H1 (cell line): ENCODE data around the gene HIGD2A. TPM values are rescaled to one million over a fixed set of nuclear protein-coding genes. Genes with fewer than 3 reads are reported as not detected.

Experiments used
- BRCA1 ChIP-seq: IDR thresholded peaks from 2 replicates; pipeline ENCODE4 v1.6.1; 2012; ENCODE audit warnings: low read depth, low read length, improper control_type of control experiment
- E2F6 ChIP-seq: IDR thresholded peaks from 2 replicates; pipeline ENCODE4 v1.6.1; 2012; ENCODE audit warnings: inconsistent platforms
- RXRA ChIP-seq: IDR thresholded peaks from 2 replicates; pipeline ENCODE4 v1.6.1; 2011; ENCODE audit warnings: low read depth, mild to moderate bottlenecking, low read length, moderate library complexity; ENCODE audit not compliant: insufficient read depth
- SAP30 ChIP-seq: fragments of 300-600 bp; sonication (generic); IDR thresholded peaks from 2 replicates; pipeline ENCODE4 v1.7.1; 2012; ENCODE audit warnings: low read length, moderate library complexity, mild to moderate bottlenecking, inconsistent platforms; ENCODE audit not compliant: insufficient read depth, insufficient replicate concordance
- SIRT6 ChIP-seq: IDR thresholded peaks from one replicate; pipeline ENCODE4 v1.7.1; 2012; ENCODE audit warnings: low read length, inconsistent platforms
- SIX5 ChIP-seq: IDR thresholded peaks from 2 replicates; pipeline ENCODE4 v1.6.1; 2011; ENCODE audit warnings: mild to moderate bottlenecking, low read depth, low read length
- polyA plus RNA-seq, 7 experiments: library from polyadenylated mRNA; depleted of rRNA in 3 of 7; stranded (reverse) in 5 of 7; unstranded in 2 of 7; fragments of >200 nt in 5 of 7; fragments of 200-250 nt in 2 of 7; gene quantifications; 1 replicate in 5 of 7; 2 replicates in 1 of 7; 4 replicates in 1 of 7; pipeline versions ENCODE4 v1.2.1 to v1.2.3, GENCODE V29; 2011 to 2013; ENCODE audit warnings: missing spikeins in 2 of 7, mixed read lengths in 2 of 7
- total RNA-seq: library from RNA; stranded (reverse); fragmentation: NEBNext Ultra II Directional; extraction: Animal tissue kit (Norgen Biotek cat#: 25700); gene quantifications from 2 replicates; pipeline ENCODE4 v1.2.1, GENCODE V29; 2021

The HIGD2A gene
- total and polyA plus RNA-seq, 2 of the 8 experiments (the other 6 are each of a cell fraction or from before 2014, with no cell fraction given): 95.5 to 264 TPM

- TF ChIP-seq SAP30: no peak
- no peak for TF ChIP-seq RXRA
- no peak for TF ChIP-seq SIRT6
- no peak for TF ChIP-seq SIX5
- no peak for TF ChIP-seq E2F6
- no peak for TF ChIP-seq BRCA1
These were observed 46.4 kb upstream of the HIGD2A start (continued) for GRCh38 chr5:176342158-176342483.
